Fibroblast of lung (primary cell): ENCODE measurements around the gene SF3B1. TPM values are rescaled to one million over a fixed set of nuclear protein-coding genes. Genes with fewer than 3 reads are reported as not detected.

Experiments
- DNase-seq, 2 donors: peaks; one replicate each; pipeline versions ENCODE4 v3.0.0 to v3.0.0-alpha.2; 2010; ENCODE audit warnings: low read depth in 2 of 2
- H2AFZ ChIP-seq: 2 replicates; pipeline ENCODE4 v1.5.1; 2012; ENCODE audit warnings: low read length, control low read depth, inconsistent platforms
- H3K27ac ChIP-seq: 2 replicates; pipeline ENCODE4 v1.5.1; 2011; ENCODE audit warnings: low read length, control low read depth; ENCODE audit not compliant: insufficient read depth
- H3K27me3 ChIP-seq: 2 replicates; pipeline ENCODE4 v1.5.1; 2011; ENCODE audit warnings: mild to moderate bottlenecking, low read length; ENCODE audit not compliant: control insufficient read depth, insufficient read depth
- H3K36me3 ChIP-seq: 2 replicates; pipeline ENCODE4 v1.5.1; 2011; ENCODE audit warnings: low read length; ENCODE audit not compliant: control insufficient read depth, insufficient read depth
- H3K4me1 ChIP-seq: 2 replicates; pipeline ENCODE4 v1.5.1; 2011; ENCODE audit warnings: low read length; ENCODE audit not compliant: control insufficient read depth, insufficient read depth; ENCODE audit errors: extremely low read depth
- H3K4me2 ChIP-seq: 2 replicates; pipeline ENCODE4 v1.5.1; 2011; ENCODE audit warnings: low read length, control low read depth; ENCODE audit not compliant: insufficient read depth; ENCODE audit errors: extremely low read depth
- H3K4me3 ChIP-seq, 4 experiments: fragments of 200-600 bp in 1 of 4; sonication (generic) in 1 of 4; replicated peaks in 1 of 4; 2 replicates each; pipeline ENCODE4 v1.5.1; 2011 to 2016; ENCODE audit warnings: low read length in 4 of 4, low read depth in 3 of 4, mild to moderate bottlenecking in 3 of 4, control low read depth in 2 of 4, inconsistent platforms in 1 of 4, mixed read lengths in 1 of 4; ENCODE audit not compliant: insufficient read depth in 1 of 4; ENCODE audit errors: control extremely low read depth in 1 of 4
- H3K79me2 ChIP-seq: 2 replicates; pipeline ENCODE4 v1.5.1; 2012; ENCODE audit warnings: mild to moderate bottlenecking, low read length, inconsistent platforms; ENCODE audit not compliant: control insufficient read depth, insufficient read depth
- H3K9ac ChIP-seq: 2 replicates; pipeline ENCODE4 v1.5.1; 2011; ENCODE audit warnings: mild to moderate bottlenecking, low read length, control low read depth; ENCODE audit not compliant: insufficient read depth
- H3K9me3 ChIP-seq: 2 replicates; pipeline ENCODE4 v1.5.1; 2012; ENCODE audit warnings: low read depth, low read length; ENCODE audit not compliant: control insufficient read depth, insufficient read depth
- H4K20me1 ChIP-seq: 2 replicates; pipeline ENCODE4 v1.5.1; 2011; ENCODE audit warnings: low read length; ENCODE audit not compliant: control insufficient read depth, insufficient read depth; ENCODE audit errors: extremely low read depth
- EZH2 ChIP-seq: IDR thresholded peaks from 2 replicates; pipeline ENCODE4 v1.5.1; 2012; ENCODE audit warnings: low read length, control low read depth, mild to moderate bottlenecking; ENCODE audit errors: missing control alignments
- polyA plus RNA-seq, 2 donors: library from polyadenylated mRNA; depleted of rRNA in 1 of 2; stranded (reverse) in 1 of 2; unstranded in 1 of 2; fragments of >200 nt; gene quantifications; 2 replicates each; pipeline ENCODE4 v1.2.1, GENCODE V29; 2011 to 2012; ENCODE audit warnings: missing spikeins in 1 of 2
- total RNA-seq: library from RNA; depleted of rRNA; stranded (reverse); fragments of >200 nt; gene quantifications from 2 replicates; pipeline ENCODE4 v1.2.1, GENCODE V29; 2014
- TF ChIP-seq, protein P1 (sequence below), 2 donors: IDR thresholded peaks in 1 of 2; conservative IDR thresholded peaks in 1 of 2; 1 replicate in 1 of 2; 2 replicates in 1 of 2; pipeline ENCODE4 v1.5.1; 2011 to 2012; ENCODE audit warnings: low read length in 2 of 2, control low read depth in 1 of 2, inconsistent platforms in 1 of 2, low read depth in 1 of 2, mild to moderate bottlenecking in 1 of 2

Gene SF3B1
- total and polyA plus RNA-seq, 2 donors (not counting 1 experiment from before 2014, with no cell fraction given), result 195 to 509 TPM

DNA sequence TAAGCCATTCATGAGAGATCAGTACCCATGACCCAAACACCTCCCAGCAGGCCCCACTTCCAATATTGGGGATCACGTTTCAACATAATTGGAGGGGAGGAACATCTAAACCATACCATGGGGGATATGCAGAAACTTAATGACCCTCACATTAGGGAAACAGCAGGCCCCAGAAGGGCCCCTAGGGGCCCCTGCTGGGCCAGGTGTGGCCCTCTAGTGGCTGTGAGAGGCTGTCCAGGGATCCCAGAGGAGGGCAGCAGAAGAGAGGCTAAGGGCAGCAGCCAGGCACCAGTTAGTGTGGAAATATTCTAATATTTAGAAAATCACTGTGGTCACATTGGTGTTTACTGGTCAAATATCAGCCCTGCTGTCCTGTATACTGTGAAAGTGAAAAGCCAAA, 75.0 kb downstream of the SF3B1 start:
- H3K4me3 ChIP-seq, result no peak overlapping the region
- H3K36me3 ChIP-seq, result no peaks in the 10 kb centered on the region
- no peaks in the 10 kb centered on the region for H3K79me2 ChIP-seq
- TF ChIP-seq, protein P1, sequence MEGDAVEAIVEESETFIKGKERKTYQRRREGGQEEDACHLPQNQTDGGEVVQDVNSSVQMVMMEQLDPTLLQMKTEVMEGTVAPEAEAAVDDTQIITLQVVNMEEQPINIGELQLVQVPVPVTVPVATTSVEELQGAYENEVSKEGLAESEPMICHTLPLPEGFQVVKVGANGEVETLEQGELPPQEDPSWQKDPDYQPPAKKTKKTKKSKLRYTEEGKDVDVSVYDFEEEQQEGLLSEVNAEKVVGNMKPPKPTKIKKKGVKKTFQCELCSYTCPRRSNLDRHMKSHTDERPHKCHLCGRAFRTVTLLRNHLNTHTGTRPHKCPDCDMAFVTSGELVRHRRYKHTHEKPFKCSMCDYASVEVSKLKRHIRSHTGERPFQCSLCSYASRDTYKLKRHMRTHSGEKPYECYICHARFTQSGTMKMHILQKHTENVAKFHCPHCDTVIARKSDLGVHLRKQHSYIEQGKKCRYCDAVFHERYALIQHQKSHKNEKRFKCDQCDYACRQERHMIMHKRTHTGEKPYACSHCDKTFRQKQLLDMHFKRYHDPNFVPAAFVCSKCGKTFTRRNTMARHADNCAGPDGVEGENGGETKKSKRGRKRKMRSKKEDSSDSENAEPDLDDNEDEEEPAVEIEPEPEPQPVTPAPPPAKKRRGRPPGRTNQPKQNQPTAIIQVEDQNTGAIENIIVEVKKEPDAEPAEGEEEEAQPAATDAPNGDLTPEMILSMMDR (conservative IDR thresholded peaks at IDR 0.05 in 1 of 2, IDR thresholded peaks at IDR 0.05 in 1 of 2; ENCODE audit: low read depth in 1 of 2, low read length in 2 of 2), result no peak
- no peak overlapping the region for H3K9ac ChIP-seq
- no peaks in the 10 kb centered on the region for H3K4me1 ChIP-seq
- no peak overlapping the region for H3K4me2 ChIP-seq
- no peak for DNase-seq
- no peak overlapping the region for H3K27ac ChIP-seq
- H3K27me3 ChIP-seq, result no peaks in the 10 kb centered on the region
- H3K9me3 ChIP-seq, result no peaks in the 10 kb centered on the region
- no peaks in the 10 kb centered on the region for H4K20me1 ChIP-seq
- no peak overlapping the region for H2AFZ ChIP-seq

DNA sequence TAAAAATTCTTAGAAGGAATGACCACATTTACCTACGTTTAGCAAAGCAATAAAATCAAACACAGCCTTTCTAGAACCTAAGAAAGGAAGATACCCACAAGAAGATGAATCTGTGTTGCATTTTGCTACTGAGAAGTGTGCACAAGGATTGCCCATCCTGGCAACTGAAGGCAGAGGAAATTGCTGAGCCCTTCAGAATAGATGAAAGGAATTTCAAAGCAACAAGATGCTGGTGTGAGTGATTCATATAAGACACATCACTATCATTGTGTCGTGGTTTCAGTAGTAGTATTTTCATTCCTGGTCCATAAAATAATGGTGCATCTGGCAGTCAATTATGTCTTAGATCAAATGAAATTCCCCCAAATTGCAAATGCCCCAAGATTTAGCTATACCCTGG, 75.9 kb downstream of the SF3B1 start:
- Histone ChIP-seq H3K9ac (no peak overlapping the region), H3K79me2 (no peaks in the 10 kb centered on the region), H3K27ac (no peak overlapping the region), H3K4me2 (no peak overlapping the region), H3K27me3 (no peaks in the 10 kb centered on the region), H3K4me3 (no peak overlapping the region), H4K20me1 (no peaks in the 10 kb centered on the region), H2AFZ (no peak overlapping the region), H3K36me3 (no peaks in the 10 kb centered on the region), H3K4me1 (no peaks in the 10 kb centered on the region), H3K9me3 (no peaks in the 10 kb centered on the region)
- TF ChIP-seq, protein P1 (conservative IDR thresholded peaks at IDR 0.05 in 1 of 2, IDR thresholded peaks at IDR 0.05 in 1 of 2; ENCODE audit: low read depth in 1 of 2, low read length in 2 of 2), result no peak
- no peak for TF ChIP-seq EZH2
- DNase-seq, result peak in 1 of 2 donors; percentile 48

DNA sequence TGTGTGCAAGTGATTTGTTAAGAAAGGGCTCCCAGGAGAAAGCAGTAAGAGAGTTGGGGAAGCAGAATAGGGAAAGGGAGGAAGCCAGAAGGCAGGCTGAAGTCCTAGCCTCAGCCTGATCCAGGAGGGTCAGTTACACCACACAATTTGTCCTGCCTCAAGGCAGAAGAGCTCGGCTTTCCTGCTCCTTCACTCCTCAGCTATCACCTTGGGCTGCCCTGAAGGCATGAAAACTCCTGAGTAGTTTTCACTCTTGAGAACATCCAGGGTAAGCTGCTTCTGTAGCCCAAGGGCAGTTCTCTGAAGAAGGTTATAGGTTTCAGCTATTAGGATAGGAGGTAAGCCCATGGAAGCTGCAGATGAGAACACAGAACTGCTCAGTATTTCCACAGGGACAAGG, 76.8 kb downstream of the SF3B1 start:
- Histone ChIP-seq H4K20me1 (no peaks in the 10 kb centered on the region), H3K9ac (no peak overlapping the region), H3K27me3 (no peaks in the 10 kb centered on the region), H3K4me2 (no peak overlapping the region), H3K4me3 (no peak overlapping the region), H3K36me3 (no peaks in the 10 kb centered on the region), H2AFZ (no peak overlapping the region), H3K79me2 (no peaks in the 10 kb centered on the region), H3K27ac (no peak overlapping the region), H3K4me1 (no peaks in the 10 kb centered on the region), H3K9me3 (no peaks in the 10 kb centered on the region)
- TF ChIP-seq EZH2, result no peak
- TF ChIP-seq, protein P1 (conservative IDR thresholded peaks at IDR 0.05 in 1 of 2, IDR thresholded peaks at IDR 0.05 in 1 of 2; ENCODE audit: low read depth in 1 of 2, low read length in 2 of 2), result no peak
- no peak for DNase-seq
